Measurements from ENCODE around the gene IL1RAPL2.
A peak's percentile ranks its signal among the peaks of the same experiment; 100 is the strongest.
"Not testable (repeated sequence)": the region's sequence is repeated elsewhere in the genome, so short reads cannot be mapped to it uniquely, and the experiment has no call there.

The IL1RAPL2 gene

DNA sequence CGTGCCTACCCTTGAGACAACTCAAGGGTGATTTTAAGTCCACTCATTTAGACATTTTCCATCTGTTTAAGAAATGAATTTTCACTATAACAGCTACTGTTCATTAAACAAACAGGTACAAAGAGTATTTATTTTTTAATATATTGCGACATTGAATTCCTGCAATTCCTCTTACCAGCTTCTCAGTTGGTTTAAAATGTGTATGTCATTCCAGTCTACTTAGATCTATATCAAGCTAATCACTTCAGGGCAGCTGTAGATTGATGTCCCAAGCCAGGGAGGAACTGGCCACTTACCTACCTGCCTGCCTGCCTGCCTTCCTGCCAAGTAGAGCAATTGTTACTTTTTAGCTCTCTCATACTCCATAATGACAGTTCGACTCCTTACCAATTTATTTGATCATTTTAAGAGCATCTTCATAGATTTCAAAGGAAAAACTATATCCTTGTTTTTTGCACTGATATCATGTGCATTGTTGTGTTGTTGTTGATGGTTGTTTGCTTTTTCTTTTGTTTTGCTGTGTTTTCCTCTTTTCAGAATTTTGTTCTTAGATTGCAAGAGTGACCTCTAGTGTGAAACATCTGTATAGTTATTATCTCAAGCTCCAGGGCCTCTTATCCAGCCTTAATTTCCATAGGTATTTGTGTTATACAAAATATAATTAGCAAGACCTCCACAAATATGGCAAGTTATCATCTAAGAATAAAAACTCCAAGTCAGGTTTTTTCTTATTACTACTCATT lies 1135.5 kb downstream of the IL1RAPL2 start:
- DNase-seq (ENCODE audit: low read depth) = no peak

DNA sequence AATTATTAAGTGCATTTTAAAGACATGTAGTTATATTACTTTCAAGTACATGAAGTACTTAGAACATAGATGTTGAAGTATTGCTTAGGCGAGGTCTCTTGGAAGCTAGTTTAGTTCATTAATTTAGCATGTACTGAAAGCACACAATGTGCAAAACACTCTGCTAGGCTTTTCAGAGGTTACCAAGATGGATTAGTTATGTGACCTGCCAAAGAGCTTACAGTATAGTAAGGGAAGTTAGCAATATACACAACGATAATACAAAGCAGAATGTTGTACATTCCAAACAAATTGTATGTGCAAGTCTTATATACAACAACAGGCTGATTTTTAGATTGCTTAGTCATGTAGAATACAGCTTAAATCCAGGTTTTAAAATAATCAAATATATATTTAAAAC lies 1137.9 kb downstream of the IL1RAPL2 start:
- no peak for DNase-seq (ENCODE audit: low read depth)

DNA sequence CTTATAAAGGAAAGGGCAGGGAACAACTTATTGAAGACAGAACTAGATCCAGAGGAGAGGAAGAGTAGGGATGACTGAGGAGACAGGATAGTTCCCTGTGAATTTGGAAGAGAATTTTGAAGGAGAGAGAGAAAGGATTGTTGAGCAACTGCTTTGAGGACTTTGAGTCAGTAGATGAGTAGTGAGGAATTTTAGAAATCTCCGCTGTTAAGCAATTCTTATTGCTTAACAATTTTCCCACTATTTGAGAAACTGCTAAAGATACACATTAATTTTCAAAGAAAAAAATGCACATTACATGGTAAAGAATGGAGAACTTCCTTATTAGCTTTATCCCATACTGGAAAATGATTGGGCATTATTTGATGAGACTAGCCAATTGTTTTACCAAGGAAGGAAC lies 1140.0 kb downstream of the IL1RAPL2 start:
- DNase-seq (ENCODE audit: low read depth) = peak; percentile 0

DNA sequence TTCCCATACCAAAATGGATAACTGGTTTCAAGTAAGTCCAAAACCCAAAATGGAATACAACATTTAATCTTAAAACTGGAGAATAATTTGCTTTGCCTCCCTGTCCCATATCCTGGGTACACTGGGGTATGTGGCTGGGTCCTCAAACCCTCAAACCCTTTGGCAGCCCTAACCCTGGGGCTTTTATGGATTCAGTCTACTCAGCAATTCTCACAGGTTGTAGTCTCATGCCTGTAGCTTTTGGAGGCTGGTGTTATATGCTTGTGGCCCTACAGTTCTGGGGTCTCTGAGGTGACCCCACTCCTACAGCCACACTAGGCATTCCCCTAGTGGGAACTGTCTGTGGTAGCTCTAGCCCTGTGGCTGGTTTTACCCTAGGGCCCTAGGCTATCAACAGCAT lies 1145.8 kb downstream of the IL1RAPL2 start:
- no peak for DNase-seq (ENCODE audit: low read depth)

DNA sequence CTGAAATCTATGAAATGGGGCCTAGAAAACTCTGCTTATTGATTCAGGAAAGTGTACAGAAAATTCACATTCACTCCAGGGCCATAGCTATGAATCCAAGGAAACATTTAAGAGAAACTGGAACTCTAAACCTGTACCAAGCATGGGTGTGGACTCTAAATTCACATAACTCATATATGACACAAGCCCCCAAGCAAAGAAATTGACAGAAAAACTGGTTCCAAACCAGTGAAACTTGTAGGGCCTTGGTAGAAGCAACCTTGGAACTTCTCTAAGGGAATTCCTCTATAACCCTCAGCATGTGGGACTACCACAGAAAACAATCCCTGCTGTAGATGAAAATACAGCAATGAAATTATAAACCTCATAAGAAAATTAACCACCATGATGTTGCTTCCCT lies 1149.7 kb downstream of the IL1RAPL2 start:
- DNase-seq (ENCODE audit: low read depth) = no peak

DNA sequence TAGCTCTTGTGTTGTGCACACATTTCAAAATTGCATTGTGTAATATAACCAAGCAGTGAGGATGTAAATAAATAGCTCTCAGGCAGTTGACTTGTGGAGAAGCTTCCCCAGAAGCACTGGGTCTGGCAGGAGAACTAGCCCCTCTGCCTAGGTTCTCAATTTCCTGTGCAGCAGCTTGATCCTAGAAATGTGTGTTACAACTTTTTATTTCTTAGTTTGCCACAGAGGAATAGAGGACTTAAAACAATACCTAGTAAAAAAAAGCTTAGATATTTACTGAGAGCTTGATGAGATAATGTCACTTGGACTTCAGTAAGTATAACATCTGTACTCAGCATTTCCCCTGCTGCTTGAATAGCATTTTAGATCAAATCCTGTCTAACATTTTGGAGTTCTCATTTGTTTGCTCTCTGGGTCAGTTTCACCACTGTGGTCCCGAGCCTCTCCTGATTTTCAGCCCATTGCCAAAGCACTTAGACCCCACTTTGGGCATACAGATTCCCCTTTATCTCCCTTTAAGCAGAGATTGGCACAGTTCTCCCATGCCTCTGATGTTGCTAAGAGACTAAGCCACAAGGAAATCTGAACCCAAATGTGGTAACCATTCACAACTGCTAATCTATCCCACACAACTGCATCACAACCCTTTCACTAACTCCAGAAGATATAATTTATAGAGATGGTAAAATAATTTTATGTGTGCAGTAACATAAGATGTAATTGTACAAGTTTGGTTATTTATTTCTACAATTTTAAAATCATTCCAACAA lies 1158.2 kb downstream of the IL1RAPL2 start:
- no peak for DNase-seq (ENCODE audit: low read depth)

DNA sequence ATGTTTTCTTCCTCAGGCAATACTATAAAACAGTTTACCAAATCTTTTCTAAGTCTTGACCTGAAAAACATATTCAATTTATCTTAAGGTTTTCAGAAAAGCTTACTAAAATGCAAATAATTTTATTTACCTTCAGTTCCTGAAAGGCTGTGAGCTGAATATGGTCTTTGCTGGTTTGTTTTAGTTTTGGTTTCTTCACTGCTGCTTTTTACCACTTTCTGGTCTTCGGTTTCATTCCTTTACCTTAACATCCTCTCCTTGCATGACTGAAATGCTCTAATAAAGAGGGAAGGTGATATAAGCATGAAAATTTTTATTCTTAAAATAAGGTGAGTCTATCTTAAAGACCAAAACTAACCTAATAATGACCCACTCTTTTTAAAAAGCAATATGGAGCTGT lies 1159.2 kb downstream of the IL1RAPL2 start:
- DNase-seq (ENCODE audit: low read depth) = no peak

DNA sequence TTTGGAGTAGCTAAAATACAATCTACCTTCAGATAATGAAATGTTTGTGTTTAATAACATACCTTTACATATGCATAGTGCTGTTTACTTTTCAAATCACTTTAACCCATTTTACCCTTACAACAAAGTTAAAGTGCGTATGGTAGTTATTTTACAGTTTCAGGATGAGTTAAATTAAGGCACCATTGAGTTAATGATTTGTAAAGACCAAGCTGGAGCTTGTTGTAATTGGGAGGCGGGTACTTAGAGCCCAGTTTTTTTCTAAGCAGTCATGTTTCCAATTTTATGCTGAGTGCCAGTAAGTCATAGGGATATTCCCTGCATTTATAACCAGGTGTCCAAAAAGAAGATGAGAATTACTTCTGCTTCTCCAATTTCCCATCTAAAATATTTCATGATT lies 1172.2 kb downstream of the IL1RAPL2 start:
- no peak for DNase-seq (ENCODE audit: low read depth)

DNA sequence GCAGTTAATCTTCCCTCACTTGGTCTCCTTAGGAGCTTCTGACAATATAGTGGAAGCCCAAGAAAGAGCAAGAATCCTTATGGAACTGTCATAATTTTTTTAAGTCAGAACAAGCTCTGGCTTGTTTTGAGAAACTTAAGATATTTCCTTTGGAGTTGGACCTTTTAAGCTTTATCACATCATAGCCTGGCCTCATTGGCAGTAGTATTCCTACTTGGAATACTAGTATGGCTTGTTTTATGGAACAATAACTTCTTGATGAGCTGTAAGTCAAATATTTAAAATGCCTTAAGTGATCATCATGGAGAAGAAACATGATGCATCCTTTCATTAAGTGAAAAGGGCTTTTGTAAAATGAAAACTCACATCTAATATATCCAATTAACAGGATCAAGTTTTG lies 1178.3 kb downstream of the IL1RAPL2 start:
- DNase-seq (ENCODE audit: low read depth) = no peak

DNA sequence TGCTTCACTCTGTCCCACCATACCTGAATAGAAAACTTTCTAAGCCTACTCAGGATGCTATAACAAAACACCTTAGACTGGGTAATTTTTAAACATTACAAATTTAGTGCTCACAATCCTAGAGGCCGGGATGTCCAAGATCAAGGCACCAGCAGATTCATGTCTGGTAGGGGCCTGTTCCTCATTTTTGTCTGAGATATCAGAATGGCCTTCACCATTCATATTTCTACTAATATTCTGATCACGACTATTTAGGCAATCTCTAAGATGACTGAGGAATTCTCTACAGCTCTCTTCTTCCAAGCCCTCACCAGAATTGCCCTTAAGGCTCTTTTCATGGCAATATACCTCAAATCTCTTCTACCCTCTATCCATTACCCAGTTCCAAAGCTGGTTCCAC lies 1178.9 kb downstream of the IL1RAPL2 start:
- DNase-seq (ENCODE audit: low read depth) = no peak

DNA sequence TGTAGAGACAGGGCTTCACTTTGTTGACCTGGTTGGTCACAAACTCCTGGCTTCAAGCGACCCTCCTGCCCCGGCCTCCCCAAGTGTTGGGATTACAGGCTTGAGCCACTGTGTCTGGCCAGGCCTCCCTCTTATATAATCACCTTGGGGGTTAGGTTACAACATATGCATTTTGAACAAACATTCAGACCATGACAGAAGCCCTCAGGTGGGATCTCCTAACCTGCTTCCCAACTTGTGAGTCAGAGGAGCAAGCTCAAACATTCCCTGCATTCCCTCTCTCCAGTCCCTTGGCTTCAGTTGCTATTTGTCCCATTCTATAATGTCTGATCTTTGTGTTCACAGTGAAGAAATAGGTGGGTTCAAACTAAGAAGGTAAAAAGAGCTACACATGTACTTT lies 1179.9 kb downstream of the IL1RAPL2 start:
- no peak for DNase-seq (ENCODE audit: low read depth)

DNA sequence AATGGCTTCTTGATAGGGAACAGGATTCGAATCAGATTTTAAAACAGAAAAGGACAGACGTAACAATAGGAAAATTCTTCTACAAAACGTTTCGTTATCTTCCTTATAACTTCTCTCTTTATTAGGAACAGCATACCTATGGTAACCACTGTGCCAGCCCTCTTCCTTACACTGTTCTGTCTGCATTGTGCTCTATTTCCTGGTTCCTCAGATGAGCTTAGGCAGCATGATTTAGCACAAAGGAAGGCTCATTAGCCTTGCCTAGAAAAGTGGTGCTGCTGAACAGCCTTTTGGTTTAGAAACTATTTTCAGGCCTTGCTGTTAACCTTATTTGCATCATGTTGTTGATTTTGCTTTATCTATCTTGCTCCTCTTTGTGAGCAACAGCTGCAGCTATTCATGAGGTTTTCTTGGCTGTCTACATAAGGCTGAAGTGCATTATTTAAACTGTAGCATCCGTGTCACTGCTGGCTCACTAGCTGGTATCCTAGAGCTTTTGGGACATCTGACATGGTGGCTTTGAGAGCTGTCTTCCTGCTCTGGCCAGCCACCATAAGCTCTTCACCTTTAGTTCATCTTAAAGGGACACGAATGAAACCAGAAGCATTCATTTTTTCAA lies 1186.4 kb downstream of the IL1RAPL2 start:
- DNase-seq (ENCODE audit: low read depth) = no peak

DNA sequence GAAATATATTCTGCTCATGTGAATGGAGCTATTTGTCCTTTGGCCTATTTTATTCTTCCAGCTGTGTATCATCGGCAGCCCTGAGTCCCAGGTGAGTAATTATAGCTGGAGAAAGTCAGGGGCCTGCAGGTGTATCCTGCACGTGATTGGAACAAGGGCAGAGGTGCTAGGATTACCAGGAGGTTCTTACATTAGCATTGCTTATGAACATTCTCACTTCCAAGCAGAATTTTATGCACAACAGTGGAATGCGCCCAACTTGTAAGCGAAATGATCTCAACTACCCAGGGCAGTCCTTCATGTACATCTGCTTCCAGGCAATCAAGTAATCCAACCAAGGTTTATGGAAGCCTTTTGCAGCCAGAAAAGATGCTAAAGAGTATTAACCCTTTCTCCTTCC lies 1187.4 kb downstream of the IL1RAPL2 start:
- DNase-seq (ENCODE audit: low read depth) = no peak

DNA sequence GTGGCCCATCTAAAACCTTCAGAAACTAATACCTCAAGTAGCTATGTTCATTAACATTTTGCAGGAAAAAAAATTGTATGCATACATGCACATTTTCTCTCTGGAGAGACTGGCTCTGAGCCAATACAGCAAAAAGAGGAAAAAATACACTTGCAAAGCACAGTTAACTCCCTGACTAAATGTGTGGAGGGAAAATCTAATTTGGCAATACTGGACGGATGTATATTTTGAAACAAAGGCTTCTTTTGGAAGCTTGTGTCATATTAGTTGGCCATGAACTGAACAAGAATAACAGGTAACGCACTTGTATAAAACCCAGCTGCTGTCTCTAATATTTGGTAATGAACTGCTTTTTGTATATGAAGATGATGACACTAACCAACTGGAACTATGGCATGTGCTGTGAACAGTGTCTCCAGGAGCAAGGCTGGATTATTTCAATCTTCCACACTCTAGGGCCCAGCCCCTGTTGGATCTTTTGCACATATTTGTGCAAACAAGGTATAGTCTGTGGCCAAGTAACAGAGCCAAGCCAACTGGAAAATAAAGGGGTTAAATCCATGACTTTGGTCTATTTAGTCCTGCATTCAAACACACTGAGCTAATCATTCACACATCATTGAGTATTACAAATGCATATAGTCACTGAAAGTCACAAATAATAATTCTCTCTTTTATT lies 1188.4 kb downstream of the IL1RAPL2 start:
- DNase-seq (ENCODE audit: low read depth) = no peak

DNA sequence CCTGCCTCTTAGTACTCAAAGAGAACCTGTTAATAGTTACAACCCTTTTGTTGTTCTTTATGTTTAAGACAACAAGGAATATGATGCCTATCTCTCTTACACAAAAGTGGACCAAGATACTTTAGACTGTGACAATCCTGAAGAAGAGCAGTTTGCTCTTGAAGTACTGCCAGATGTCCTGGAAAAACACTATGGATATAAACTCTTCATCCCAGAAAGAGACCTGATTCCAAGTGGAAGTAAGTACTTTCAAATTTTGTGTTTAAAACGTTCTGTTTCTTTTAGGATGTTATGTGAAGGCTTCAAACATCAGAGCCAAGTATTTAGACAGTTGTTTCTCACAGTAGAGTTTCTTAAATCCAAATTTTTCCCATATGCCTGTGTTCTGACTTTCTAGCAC lies 1189.1 kb downstream of the IL1RAPL2 start:
- DNase-seq (ENCODE audit: low read depth) = no peak

DNA sequence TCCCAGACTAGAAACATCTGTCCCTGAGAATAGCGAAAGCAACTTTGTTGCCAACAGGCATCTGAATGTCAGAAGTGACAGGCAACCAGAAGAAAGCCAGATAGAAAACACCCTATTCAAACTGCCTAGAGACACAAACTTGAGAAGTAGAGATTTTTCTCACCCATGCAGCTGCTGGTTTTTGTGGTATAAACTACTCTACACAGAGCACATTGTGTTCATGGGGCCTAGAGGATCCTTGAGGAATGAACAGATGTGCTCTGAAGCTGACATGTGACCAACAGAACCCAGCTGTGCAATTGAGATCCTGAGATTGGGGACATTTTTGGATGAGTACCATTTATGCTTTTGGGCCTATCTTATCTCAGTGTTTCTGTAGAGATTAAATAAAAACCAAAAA lies 1192.8 kb downstream of the IL1RAPL2 start:
- DNase-seq (ENCODE audit: low read depth) = no peak

DNA sequence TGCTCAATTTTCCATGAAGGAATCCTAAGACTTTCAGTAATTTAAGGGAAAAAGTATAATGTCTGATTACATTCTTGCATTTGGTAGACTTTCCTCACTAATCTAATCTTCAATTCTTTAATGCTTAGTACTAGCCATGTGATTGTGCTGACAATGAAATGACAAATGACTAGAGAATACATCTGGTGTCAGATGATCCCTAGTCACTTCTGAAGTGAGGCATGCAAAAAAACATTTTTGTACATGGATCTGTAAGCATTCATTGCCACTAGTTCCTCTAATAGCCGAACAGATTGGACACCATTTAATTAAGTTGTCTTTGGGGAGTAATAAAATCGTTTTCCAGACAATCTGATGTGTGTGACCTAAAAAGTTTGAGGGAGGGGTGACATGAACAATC lies 1193.6 kb downstream of the IL1RAPL2 start:
- DNase-seq (ENCODE audit: low read depth) = no peak

DNA sequence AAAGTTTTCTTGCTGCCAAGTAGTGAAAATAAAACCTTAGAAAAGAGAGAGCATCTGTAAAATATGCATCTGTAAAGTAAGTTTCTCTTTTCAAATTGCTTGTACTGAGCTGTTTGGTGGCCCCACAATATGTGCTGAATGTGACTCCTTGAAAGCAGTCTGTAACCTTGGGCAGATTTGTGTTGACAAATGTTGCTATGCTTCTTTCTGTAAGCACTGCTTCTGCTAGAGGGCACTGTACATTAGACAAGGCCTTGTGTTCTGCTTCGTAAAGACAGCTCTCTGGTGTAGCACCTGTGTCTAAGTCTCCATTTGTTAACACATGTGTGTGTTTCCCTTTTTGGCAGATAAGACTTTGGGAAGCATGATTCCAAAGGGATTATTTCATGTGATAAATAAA lies 1199.7 kb downstream of the IL1RAPL2 start:
- DNase-seq (ENCODE audit: low read depth) = no peak

DNA sequence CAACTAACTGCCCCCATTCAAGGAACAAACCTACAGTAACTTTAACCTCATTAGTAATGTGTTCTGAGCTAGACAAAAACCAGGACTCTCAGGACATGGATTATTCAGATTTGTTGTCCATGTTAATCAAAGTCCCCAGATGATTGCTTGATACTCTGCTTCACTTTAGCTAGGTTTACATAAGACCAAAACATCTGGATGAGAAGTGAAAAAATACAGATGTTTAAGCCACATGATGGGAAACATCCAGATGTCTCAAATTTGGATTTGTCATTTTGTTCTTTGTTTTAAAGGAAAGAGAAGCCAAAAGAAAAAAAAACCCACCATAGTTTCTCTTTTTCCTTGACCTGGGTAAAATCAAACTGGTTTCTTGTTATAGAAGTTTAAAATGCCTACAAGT lies 1207.8 kb downstream of the IL1RAPL2 start:
- DNase-seq (ENCODE audit: low read depth) = no peak

DNA sequence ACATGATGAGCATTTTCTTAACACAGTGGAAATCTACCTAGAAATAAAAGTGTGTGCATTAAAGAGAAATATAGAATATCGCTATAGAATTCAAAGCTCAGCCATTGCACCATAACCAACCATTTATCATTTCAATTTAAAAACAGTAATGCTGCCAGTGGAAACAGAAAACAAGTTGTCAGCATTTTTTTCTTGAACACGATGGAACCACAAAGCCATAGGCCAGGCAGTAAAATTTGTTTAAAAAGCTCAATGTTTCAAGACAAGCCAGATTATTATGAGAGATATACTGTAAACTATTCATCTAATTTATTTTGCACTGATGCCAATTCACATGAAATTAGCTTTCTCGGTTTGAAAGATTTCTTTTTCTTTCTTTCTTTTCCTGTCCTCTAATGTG lies 1209.7 kb downstream of the IL1RAPL2 start:
- DNase-seq (ENCODE audit: low read depth) = no peak

DNA sequence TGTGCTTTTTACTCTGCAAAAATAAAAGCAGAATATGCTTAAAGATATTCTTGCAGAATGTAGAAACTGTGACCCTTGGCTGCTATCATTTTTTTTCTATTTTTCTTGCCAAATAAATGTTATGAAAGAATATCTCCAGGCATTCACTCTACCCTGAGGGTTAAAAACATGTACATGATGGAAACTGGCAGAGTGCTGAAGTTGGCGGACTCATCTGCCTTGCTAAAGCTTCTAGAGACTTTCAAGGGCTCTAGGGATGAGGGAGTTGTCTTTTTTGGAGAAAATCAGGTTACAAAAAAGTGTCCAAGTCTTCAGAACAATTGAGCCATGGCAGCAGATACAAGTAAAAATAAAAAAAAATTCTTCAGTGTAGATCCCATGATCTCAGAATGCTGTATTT lies 1215.8 kb downstream of the IL1RAPL2 start:
- DNase-seq (ENCODE audit: low read depth) = no peak

DNA sequence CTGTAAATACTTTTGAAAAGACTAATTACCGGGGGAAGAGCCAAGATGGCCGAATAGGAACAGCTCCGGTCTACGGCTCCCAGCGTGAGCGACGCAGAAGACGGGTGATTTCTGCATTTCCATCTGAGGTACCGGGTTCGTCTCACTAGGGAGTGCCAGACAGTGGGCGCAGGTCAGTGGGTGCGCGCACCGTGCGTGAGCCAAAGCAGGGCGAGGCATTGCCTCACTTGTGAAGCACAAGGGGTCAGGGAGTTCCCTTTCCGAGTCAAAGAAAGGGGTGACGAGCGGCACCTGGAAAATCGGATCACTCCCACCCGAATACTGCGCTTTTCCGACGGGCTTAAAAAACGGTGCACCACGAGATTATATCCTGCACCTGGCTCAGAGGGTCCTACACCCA lies 1230.9 kb downstream of the IL1RAPL2 start:
- not testable (repeated sequence) for DNase-seq (ENCODE audit: low read depth)

DNA sequence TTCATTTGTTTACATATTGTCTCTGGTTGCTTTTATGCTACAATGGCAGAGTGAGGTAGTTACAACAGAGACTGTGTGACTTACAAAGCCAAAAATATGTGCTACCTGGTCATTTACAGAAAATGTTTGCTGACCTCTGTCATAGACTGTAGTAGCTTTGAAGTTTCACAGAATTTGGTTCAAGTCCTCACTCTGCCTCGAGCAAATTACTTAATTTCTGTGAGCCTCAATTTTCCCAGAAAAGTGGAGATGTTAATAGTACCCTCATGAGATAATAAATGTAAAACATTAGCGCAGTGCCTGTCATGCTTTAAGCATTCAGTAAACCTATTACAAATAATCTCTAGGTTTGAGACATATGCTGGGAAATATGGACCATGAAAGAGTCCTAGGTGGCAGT lies 1237.9 kb downstream of the IL1RAPL2 start:
- DNase-seq (ENCODE audit: low read depth) = no peak

All from fibroblast of gingiva (primary cell).